Measurements from ENCODE around the gene SHCBP1L.
"Not testable (repeated sequence)": the region's sequence is repeated elsewhere in the genome, so short reads cannot be mapped to it uniquely, and the experiment has no call there.

Gene SHCBP1L

DNA sequence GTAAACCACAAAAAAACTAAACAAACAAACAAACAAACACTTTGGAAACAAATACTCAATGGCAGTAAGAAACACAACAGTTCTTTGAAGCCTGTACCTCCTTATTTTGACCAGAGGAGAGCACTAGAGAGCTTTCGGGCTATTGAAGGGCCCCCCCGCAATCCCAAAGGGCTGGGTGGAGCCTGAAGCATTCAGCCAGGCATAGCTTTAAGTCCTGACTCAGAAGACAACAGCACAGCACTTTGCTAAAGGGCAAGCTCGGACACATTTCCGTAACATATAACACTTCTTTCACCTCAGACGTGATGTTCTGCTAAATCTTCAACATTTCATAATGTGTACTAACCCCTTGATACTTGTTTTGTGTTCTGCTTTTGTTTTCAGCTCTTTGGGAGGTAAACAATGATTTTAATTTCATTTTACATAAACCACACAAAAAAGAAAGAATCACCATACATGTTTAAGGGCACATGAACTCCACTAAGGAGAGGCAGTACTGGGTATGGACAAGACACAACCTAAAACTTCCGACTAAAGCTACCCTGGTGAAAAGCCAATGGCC lies 9.7 kb upstream of the SHCBP1L start:
- peak; percentile 10 to 15 for DNase-seq

DNA sequence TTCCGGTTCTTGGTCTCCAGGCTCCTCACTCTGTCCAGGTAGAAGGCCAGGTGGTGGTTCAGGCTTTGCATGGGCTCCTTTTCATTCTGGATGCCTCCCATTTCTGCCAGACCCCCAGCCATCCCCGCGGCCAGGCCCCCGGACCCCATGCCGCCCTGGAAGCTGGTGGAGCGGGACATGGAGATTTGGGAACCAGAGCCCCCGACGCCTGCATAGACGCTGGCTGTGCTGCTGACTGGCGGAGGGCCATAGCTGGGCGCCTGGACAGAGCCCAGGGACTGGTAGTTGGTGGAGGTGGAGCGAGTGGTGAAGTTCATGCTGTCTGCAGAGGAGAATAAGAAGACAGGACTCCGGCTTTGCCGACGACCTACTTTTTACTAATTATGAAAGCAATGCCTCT lies 7.1 kb upstream of the SHCBP1L start:
- no peak for DNase-seq

DNA sequence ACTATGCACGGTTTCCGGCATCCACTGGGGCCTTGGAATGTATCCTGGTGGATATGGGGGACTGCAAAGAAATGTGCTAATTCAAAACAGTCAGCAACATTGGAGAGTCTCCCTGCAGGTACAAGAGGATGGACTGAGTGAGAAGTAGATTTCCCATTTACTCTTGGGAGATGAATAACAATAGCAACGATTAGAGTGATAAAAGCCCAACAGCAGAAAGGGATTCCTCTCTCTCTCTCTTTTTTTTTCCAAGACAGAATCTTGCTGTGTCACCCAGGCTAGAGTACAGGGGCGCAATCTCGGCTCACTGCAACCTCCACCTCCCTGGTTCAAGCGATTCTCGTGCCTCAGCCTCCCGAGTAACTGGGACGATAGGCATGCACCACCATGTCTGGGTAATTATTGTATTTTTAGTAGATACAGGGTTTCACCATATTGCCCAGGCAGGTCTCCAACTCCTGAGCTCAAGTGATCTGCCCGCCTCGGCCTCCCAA lies 5.0 kb upstream of the SHCBP1L start:
- no peak for DNase-seq

DNA sequence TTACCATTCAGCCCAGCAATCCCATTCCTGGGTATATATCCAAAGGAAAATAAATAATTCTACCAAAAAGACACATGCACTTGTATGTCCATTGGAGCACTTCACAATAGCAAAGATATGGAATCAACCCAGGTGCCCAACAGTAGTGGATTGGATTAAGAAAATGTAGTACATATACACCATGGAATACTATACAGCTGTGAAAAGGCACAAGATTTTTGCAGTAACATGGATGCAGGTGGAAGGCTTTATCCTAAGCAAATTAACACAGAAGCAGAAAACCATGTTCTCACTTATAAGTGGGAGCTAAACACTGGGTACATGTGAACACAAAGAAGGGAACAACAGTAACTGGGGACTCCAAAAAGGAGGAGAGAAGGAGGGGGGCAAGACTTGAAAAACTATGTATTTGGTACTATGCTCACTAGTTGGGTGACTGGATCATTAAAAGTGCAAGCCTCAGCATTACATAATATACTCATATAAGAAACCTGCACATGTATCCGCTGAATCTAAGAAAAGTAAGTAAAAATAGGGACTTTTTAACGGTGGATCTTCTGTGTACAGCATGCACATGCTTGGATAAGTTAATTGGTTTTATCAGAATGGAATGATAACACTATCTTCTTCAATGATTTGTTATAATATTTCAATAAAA lies 3.9 kb upstream of the SHCBP1L start:
- no peak for DNase-seq

- DNase-seq: no peak
Observed at GRCh38 chr1:182955596-182956588, 2.9 kb upstream of the SHCBP1L start.

GRCh38 chr1:182953826-182954225 lies 860 bp upstream of the SHCBP1L start:
- no peak for DNase-seq

- DNase-seq: not testable (repeated sequence)
Observed at GRCh38 chr1:182943336-182943735, 9.6 kb downstream of the SHCBP1L start.

- not testable (repeated sequence) for DNase-seq
Observed at GRCh38 chr1:182942145-182942544, 10.8 kb downstream of the SHCBP1L start.

- DNase-seq: no peak
Observed at GRCh38 chr1:182939413-182939812, 13.6 kb downstream of the SHCBP1L start.

DNA sequence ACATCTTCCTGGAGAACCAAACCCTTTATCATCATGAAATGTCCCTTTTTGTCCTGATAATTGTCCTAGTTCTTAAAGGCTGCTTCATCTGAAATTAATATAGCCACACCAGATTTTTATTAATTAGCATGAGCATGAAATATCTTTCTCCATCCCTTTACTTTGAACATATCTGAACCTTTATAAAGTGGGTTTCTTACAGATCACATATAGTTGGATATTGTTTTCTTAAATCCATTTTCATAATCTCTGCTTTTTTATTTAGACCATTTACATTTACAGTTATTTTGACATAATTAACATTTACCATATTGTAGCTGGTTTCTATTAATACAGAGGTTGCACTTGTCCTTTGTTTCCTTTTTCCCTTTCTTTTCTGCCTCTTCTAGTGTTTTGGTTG lies 17.2 kb downstream of the SHCBP1L start:
- no peak for DNase-seq

GRCh38 chr1:182930985-182931384 lies 22.0 kb downstream of the SHCBP1L start:
- DNase-seq: no peak

GRCh38 chr1:182927693-182928433 lies 25.1 kb downstream of the SHCBP1L start:
- no peak for DNase-seq

DNA sequence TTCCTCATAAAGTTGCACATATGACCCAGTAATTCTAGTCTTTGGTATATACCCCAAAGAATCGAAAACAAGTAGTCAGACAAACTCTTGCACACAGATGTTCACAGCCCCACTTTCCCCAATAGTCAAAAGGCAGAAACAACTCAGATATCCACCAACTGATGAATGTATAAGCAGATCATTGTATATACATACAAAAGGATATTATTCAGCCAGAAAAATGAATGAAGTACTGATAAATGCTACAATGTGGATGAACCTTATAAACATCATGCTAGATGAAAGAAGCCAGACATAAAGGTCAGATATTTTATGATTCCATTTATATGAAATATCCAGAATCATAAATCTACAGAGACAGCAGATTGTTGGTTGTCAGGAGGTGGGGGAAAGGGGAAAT lies 27.3 kb downstream of the SHCBP1L start:
- no peak for DNase-seq

GRCh38 chr1:182917378-182917777 lies 35.6 kb downstream of the SHCBP1L start:
- DNase-seq: no peak

GRCh38 chr1:182913401-182913800 lies 39.6 kb downstream of the SHCBP1L start:
- DNase-seq: no peak

DNA sequence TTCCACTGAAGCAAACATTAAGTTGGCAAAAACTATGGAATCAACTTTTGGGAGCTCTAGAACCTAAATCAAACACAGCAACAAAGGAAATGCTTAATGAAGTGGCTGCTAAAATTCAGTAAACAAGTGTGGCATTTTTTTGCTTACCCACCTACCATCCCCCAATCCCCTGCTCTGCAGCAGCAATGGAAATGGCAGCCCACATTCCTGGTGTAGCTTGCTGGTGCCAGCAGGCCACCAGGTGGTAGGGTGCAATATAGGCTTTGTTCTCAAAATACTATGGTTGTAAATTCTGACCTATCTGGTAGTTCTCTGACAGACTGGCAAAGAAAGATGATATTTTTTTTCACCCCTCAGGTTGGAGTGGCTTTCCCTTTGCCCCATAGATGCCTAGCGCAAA lies 42.8 kb downstream of the SHCBP1L start:
- no peak for DNase-seq

GRCh38 chr1:182909578-182909977 lies 43.4 kb downstream of the SHCBP1L start:
- no peak for DNase-seq

DNA sequence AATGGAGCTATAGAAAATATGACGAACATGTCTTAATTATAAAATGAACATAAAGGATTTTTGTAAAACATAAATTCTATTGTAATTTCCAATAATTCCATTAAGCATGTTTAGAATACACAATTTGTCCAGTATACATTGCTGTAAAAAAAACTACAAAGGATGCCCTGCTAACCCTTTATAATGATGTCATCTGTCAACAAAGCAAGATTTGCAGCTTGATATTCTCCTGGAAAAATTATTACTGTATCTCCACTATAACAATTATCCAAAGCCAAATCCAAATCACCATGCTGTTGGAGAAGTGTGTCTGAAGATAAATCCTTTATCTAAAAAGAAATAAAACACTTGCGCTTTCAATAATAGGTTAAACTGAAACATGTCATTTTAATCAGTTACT lies 47.6 kb downstream of the SHCBP1L start:
- no peak for DNase-seq

DNA sequence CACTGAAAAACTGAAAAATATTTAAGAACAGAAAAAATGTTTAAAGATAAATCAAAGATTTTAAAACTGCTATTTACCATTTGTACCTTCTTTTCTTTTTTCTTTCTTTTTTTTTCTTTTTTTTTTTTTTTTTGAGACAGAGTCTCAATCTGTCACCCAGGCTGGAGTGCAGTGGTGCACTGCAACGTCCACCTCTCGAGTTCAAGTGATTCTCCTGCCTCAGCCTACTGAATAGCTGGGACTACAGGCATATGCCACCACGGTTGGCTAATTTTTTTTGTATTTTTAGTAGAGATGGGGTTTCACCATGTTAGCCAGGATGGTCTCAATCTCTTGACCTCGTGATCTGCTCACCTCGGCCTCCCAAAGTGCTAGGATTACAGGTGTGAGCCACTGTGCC lies 51.0 kb downstream of the SHCBP1L start:
- not testable (repeated sequence) for DNase-seq

GRCh38 chr1:182897696-182898095 lies 55.3 kb downstream of the SHCBP1L start:
- DNase-seq: no peak

- DNase-seq: no peak
Observed at GRCh38 chr1:182890927-182891610, 61.9 kb downstream of the SHCBP1L start.

DNA sequence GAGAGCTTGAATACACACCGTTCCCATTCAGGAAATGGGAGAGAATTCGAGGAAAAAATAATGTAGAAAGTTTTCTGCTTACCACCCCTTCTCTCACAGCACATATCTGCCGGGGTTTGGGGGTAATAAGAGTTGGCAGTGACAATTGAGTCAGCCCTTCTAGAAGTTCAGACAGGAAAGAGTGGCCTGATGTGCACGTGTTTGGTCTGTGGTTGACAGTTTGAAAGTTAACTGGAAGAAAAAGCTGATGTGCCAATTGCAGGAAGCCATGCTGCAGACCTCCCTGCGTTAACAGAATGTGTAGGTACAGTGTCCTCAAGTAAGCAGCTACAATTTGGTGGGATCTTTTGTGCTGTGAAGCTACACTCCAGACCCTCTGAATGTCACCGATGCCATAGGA lies 63.0 kb downstream of the SHCBP1L start:
- peak in 1 of 2 experiments; percentile 12 for DNase-seq

All from stimulated activated CD4-positive, alpha-beta T cell treated with anti-CD3 and anti-CD28 coated beads, Interleukin-4, amount 100 ng/mL, for 4 hours (primary cell).